Activated naive CD4-positive, alpha-beta T cell treated with anti-CD3 and anti-CD28 coated beads for 36 hours (primary cell): ENCODE results near the gene ORM1. TPM values are rescaled to one million over a fixed set of nuclear protein-coding genes. Genes with fewer than 3 reads are reported as not detected.
"Not testable (repeated sequence)": the region's sequence is repeated elsewhere in the genome, so short reads cannot be mapped to it uniquely, and the experiment has no call there.

Experiments used
- CTCF ChIA-PET: fragments of 350-600 bp; sonication (Branson Sonifier 250); formaldehyde crosslinking; loops from one replicate; lab custom pipeline; 2021; ENCODE audit warnings: antibody characterized with exemption; lab: Charles Lee
- DNase-seq: peaks from one replicate; pipeline ENCODE4 v3.0.0-alpha.2; 2020
- H3K27ac Mint-ChIP-seq: one replicate; pipeline ENCODE4 v1.8.0; 2021; ENCODE audit warnings: mild to moderate bottlenecking, mixed read lengths
- H3K27me3 Mint-ChIP-seq: one replicate; pipeline ENCODE4 v1.8.0; 2021; ENCODE audit warnings: low read depth, mixed read lengths
- H3K36me3 Mint-ChIP-seq: one replicate; pipeline ENCODE4 v1.8.0; 2021; ENCODE audit warnings: low read depth, mixed read lengths
- H3K4me1 Mint-ChIP-seq: one replicate; pipeline ENCODE4 v1.8.0; 2021; ENCODE audit warnings: low read depth, mixed read lengths
- H3K4me3 Mint-ChIP-seq: one replicate; pipeline ENCODE4 v1.8.0; 2021; ENCODE audit warnings: mild to moderate bottlenecking, moderate library complexity, mixed read lengths
- H3K9me3 Mint-ChIP-seq: one replicate; pipeline ENCODE4 v1.8.0; 2021; ENCODE audit warnings: mixed read lengths
- intact Hi-C: fragments of 100-400 bp; cut with micrococcal nuclease; formaldehyde crosslinking; loops from one replicate; pipeline ENCODE4 v1.15.1; 2023
- total RNA-seq, 2 experiments: library from RNA; stranded (reverse); gene quantifications; one replicate each; pipeline ENCODE4 v1.2.3, GENCODE V29; 2021

Gene ORM1
- total RNA-seq, 2 experiments from 2014 or later = not detected

GRCh38 chr9:114322160-114322818, 609 bp upstream of the ORM1 start:
- H3K27me3 Mint-ChIP-seq, H3K36me3 Mint-ChIP-seq, DNase-seq, H3K27ac Mint-ChIP-seq, H3K4me1 Mint-ChIP-seq, H3K9me3 Mint-ChIP-seq, intact Hi-C loops, H3K4me3 Mint-ChIP-seq: not testable (repeated sequence)
- CTCF ChIA-PET = interaction anchor here (0.6 kb wide), 1 partner anchor 226 kb away, joined by 4 read pairs; no protein-coding TSS in a partner anchor

GRCh38 chr9:114323849-114324248, 951 bp downstream of the ORM1 start:
- H3K4me3 Mint-ChIP-seq, H3K27ac Mint-ChIP-seq, DNase-seq, H3K4me1 Mint-ChIP-seq, intact Hi-C loops, H3K9me3 Mint-ChIP-seq, H3K27me3 Mint-ChIP-seq, CTCF ChIA-PET, H3K36me3 Mint-ChIP-seq: not testable (repeated sequence)

GRCh38 chr9:114324492-114324891, 1.6 kb downstream of the ORM1 start:
- no peak overlapping the region for H3K27ac Mint-ChIP-seq

GRCh38 chr9:114324965-114325364, 2.1 kb downstream of the ORM1 start:
- H3K4me1 Mint-ChIP-seq, DNase-seq, H3K4me3 Mint-ChIP-seq, H3K27ac Mint-ChIP-seq, intact Hi-C loops, H3K27me3 Mint-ChIP-seq, H3K36me3 Mint-ChIP-seq, H3K9me3 Mint-ChIP-seq, CTCF ChIA-PET: not testable (repeated sequence)

More at GRCh38 chr9:114324492-114324891, 1.6 kb downstream of the ORM1 start:
- peaks cover 4% of the 10 kb centered on the region for H3K4me1 Mint-ChIP-seq
- intact Hi-C loops = no loop called here
- H3K9me3 Mint-ChIP-seq = no peaks in the 10 kb centered on the region
- H3K27me3 Mint-ChIP-seq = no peaks in the 10 kb centered on the region
- CTCF ChIA-PET = no interaction called here
- DNase-seq = no peak
- no peak overlapping the region for H3K4me3 Mint-ChIP-seq
- no peaks in the 10 kb centered on the region for H3K36me3 Mint-ChIP-seq

GRCh38 chr9:114325684-114326254, 2.9 kb downstream of the ORM1 start:
- H3K9me3 Mint-ChIP-seq, H3K4me1 Mint-ChIP-seq, DNase-seq, H3K36me3 Mint-ChIP-seq, H3K27ac Mint-ChIP-seq, intact Hi-C loops, H3K4me3 Mint-ChIP-seq, H3K27me3 Mint-ChIP-seq, CTCF ChIA-PET: not testable (repeated sequence)

- Mint-ChIP-seq H3K9me3 (no peaks in the 10 kb centered on the region), H3K27me3 (no peaks in the 10 kb centered on the region), H3K27ac (no peak overlapping the region), H3K36me3 (peaks cover 1% of the 10 kb centered on the region), H3K4me3 (no peak overlapping the region), H3K4me1 (peaks cover 5% of the 10 kb centered on the region)
- DNase-seq = no peak
- CTCF ChIA-PET = no interaction called here
- intact Hi-C loops = no loop called here
These were observed 4.9 kb downstream of the ORM1 start for GRCh38 chr9:114327749-114328148.

GRCh38 chr9:114328357-114328820, 5.5 kb downstream of the ORM1 start:
- CTCF ChIA-PET, H3K9me3 Mint-ChIP-seq, DNase-seq, H3K4me1 Mint-ChIP-seq, H3K4me3 Mint-ChIP-seq, H3K27ac Mint-ChIP-seq, H3K36me3 Mint-ChIP-seq, H3K27me3 Mint-ChIP-seq, intact Hi-C loops: not testable (repeated sequence)

GRCh38 chr9:114328937-114329624, 6.2 kb downstream of the ORM1 start:
- H3K27me3 Mint-ChIP-seq, H3K9me3 Mint-ChIP-seq, H3K27ac Mint-ChIP-seq, intact Hi-C loops, H3K4me1 Mint-ChIP-seq, DNase-seq, H3K36me3 Mint-ChIP-seq, H3K4me3 Mint-ChIP-seq, CTCF ChIA-PET: not testable (repeated sequence)

- CTCF ChIA-PET, H3K27ac Mint-ChIP-seq: not testable (repeated sequence)
These were observed 6.7 kb downstream of the ORM1 start, which contains the start of gene ORM2 for GRCh38 chr9:114329625-114330022. TSS of gene ORM2 (plus strand) at chr9:114329869. CDS start at chr9:114329905, 36 bp downstream.

GRCh38 chr9:114330636-114331035, 7.7 kb downstream of the ORM1 start:
- no peak overlapping the region for H3K4me3 Mint-ChIP-seq
- H3K27me3 Mint-ChIP-seq = no peaks in the 10 kb centered on the region
- intact Hi-C loops = no loop called here
- no peaks in the 10 kb centered on the region for H3K9me3 Mint-ChIP-seq
- no peak for DNase-seq
- no peak overlapping the region for H3K27ac Mint-ChIP-seq
- CTCF ChIA-PET = no interaction called here
- peaks cover 12% of the 10 kb centered on the region for H3K36me3 Mint-ChIP-seq
- H3K4me1 Mint-ChIP-seq = peaks cover 7% of the 10 kb centered on the region

More at GRCh38 chr9:114329625-114330022, 6.7 kb downstream of the ORM1 start, which contains the start of gene ORM2:
- intact Hi-C loops, DNase-seq, H3K27me3 Mint-ChIP-seq, H3K4me1 Mint-ChIP-seq, H3K4me3 Mint-ChIP-seq, H3K9me3 Mint-ChIP-seq, H3K36me3 Mint-ChIP-seq: not testable (repeated sequence)

GRCh38 chr9:114331229-114332195, 8.6 kb downstream of the ORM1 start:
- intact Hi-C loops, H3K27ac Mint-ChIP-seq, H3K9me3 Mint-ChIP-seq, H3K4me1 Mint-ChIP-seq, H3K27me3 Mint-ChIP-seq, H3K4me3 Mint-ChIP-seq, DNase-seq, CTCF ChIA-PET: not testable (repeated sequence)
- peaks cover 15% of the 10 kb centered on the region for H3K36me3 Mint-ChIP-seq
